HG03025 (cell line): Measurements from ENCODE around the gene C1orf146.
"Not testable (repeated sequence)": the region's sequence is repeated elsewhere in the genome, so short reads cannot be mapped to it uniquely, and the experiment has no call there.

Experiments used
- ATAC-seq: cut with Tn5 transposase; IDR thresholded peaks from one replicate; pipeline ENCODE4 v1.9.1; 2021; ENCODE audit warnings: mild to moderate bottlenecking, moderate library complexity; ENCODE audit not compliant: unreplicated experiment, low FRiP score

The C1orf146 gene, protein sequence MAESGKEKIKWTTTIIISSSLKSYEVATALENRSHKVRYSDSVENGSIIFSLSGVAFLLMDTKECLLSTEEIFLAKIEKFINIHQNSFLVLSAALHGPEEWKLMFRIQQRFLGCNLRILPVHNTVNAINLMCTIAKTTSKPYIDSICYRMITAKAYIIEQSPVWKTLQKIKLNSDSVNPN

DNA sequence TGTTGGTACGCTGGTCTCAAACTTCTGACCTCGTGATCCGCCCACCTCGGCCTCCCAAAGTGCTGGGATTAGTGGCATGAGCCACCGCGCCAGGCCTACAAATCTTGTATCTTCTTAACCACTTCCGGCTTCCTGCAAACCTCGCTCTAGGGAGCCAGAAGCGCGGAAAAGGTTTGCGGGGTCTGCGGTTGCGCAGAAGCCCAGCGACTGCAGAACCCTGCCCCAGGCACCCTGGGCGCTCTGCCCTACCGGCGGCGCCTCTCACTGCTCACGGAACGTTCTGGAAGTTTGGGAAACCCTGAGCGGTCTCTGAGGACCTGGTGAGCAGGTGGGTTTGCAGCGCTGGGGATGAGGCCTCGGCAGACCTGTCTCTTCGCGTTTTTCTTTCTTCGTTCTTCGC is at the start of gene C1orf146:
TSS of gene C1orf146 (plus strand) at position 195 of the 400 bp plus-strand sequence. CDS start 13,506 bp downstream, outside the sequence.
- ATAC-seq, result no peak

GRCh38 chr1:92168657-92169056 is 49.1 kb upstream of the C1orf146 start:
- no peak for ATAC-seq

DNA sequence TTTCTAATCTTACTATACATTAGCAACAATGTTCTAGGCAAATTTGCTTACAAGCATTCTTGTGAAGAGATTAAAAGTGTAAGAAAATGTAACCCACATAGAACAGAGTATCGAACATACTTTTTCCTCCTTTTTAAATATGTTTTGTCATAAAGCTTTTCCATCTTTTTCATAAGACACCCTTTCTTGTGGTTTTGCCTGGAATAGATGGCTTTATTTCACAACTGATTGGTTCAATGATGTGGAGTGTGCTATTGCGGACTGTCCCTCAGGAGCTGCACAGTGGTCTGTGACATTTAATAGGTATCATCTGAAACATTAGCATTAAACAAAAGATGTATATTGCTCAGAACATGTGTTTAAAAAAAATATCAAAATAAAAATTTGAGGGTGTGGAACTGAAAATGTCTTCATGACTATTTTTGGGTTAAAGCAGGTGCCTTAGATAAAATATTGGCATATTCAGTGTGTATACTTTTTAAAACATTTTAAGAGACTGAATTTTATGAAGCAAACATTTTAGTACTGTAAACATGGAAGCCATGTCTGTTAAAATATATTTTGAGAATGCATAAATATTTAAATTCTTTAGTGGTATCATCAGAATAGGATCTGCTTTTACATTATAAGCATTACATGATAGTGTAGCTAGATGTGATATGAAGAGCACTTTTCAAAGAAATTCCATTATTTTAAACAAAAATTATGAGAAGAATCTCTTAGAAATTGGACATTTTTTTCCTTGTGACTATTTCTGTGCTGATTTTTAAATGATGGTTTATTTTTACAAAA is 48.3 kb upstream of the C1orf146 start:
- ATAC-seq, result no peak

DNA sequence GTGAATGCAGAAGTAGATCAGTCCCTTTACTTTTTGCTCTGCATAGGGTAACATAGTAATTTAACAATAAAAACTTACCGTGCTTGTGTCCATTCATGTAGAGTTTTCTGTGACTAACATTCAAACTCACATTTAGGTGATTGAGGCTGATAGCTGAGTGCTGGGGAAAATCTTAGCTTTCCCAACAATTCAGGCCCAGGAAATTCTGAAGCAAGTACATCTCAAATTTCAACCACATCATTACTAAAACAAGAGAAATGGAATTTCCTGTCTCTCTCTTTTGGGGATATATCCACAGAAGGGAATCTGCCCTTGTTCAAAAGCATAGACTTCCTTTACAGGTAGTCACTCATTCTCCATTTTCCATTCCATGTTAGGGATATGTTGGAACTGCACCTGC is 33.1 kb upstream of the C1orf146 start:
- no peak for ATAC-seq

GRCh38 chr1:92186081-92186480 is 31.6 kb upstream of the C1orf146 start:
- ATAC-seq, result no peak

DNA sequence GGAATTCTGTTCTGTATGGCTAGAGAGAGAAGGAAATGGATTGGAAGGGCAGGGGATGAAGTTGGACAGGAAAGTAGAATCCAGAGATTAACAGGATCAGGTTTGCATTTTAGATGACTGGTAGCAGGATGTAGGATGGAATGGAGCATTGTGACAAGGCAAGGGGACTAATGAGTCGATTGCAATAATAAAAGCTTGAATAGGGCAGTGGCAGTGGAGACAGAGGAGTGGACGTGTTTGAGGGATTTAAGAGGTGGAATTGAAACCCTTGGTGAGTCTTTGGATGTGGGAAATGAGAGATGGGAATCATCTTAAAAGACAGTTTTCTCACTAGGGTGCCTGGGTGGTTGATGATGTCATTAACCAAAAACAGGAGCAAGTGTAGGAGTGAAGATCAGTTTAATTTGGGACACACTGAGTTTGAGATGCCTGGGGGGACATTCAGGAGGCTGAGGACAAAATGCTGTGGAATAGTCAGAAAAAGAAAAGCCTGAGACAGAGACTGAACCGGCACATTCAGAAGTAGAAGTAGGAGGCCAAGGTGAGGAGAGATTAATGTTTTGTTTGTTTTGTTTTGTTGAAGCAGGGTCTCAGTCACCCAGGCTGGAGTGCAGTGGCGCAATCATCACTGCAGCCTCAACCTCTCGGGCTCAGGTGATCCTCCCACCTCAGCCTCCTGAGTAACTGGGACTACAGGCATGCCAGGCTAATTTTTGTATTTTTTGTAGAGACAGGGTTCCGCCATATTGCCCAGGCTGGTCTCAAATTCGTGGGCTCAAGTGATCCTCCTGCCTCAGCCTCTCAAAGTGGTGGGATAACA is 29.1 kb upstream of the C1orf146 start:
- ATAC-seq, result no peak

DNA sequence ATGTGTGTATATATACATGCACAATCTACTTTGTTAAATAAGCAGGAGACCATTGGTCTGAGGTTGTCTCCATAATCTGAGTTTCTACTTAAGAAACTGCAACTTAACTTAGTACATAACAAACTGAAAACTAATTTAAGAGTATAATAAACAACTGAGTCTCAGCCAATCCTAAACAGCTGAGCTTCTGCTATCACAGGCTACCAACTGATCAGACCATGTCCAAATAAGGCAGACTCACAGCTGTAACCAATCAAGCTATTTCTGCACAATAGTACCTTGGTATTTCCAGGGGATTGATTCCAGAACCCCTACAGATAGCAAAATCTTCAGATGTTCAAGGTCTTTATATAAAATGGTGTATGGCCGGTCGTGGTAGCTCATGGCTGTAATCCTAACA is 26.0 kb upstream of the C1orf146 start:
- no peak for ATAC-seq

- no peak for ATAC-seq
Observed at GRCh38 chr1:92192246-92192645, 25.5 kb upstream of the C1orf146 start.

DNA sequence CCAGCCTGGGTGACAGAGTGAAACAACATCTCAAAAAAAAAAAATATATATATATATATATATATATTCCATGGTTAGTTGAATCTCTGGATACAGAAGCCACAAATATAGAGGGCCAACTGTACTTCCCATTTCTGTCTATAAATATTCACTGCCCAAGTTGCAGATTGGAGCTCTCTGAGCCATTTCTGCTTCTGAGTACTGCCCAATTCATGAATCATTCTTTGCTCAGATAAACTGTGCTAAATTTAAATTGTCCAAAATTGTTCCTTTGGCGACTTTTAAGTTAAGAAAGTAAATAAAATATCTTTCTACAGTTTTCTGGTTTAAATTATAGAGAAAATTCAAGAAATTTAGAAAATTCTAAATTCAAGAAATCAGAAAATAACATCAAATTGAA is 23.2 kb upstream of the C1orf146 start:
- ATAC-seq, result no peak

- ATAC-seq, result no peak
Observed at GRCh38 chr1:92201973-92202372, 15.7 kb upstream of the C1orf146 start.

GRCh38 chr1:92203105-92203504 is 14.6 kb upstream of the C1orf146 start:
- no peak for ATAC-seq

GRCh38 chr1:92210701-92211100 is 7.0 kb upstream of the C1orf146 start:
- ATAC-seq, result no peak

DNA sequence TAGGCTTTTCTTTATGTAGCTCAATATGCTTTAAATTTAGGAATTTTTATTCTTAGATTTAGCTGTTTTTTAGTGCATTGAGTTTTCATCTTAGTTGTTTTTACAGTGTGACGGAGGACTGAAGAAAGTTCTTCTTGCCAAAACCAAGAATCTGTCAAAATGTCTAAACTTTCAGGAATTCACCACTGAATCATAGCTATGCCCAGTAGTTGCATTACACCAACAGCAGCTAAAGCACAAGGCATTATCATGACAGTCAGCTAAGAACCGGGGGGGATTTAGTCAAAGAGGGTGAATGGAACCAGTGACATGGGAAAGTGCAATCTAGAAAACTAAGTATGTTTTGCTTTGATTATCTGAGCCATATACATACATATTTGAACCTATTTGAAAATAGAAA is 6.5 kb upstream of the C1orf146 start:
- ATAC-seq, result no peak

DNA sequence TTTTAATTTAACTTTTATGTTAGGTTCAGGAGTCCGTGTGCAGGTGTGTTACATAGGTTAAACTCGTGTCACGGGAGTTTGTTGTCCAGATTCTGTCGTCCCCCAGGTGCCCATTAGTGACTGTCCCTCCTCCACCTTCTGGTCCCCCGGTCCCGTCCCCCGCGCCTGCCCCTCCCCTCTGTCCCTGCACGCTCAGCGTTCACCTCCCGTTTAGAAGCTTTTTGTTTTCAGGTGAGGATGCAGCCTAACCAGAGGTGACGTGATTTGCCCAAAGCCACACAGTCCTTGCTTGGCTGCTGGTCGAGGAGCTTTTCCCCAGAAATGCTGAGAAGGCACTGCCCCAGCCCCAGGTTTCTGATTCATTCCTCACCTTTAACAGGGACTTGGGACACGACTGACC is 844 bp downstream of the C1orf146 start:
- ATAC-seq, result no peak

- ATAC-seq, result no peak
Observed at GRCh38 chr1:92219028-92219427, 1.3 kb downstream of the C1orf146 start.

DNA sequence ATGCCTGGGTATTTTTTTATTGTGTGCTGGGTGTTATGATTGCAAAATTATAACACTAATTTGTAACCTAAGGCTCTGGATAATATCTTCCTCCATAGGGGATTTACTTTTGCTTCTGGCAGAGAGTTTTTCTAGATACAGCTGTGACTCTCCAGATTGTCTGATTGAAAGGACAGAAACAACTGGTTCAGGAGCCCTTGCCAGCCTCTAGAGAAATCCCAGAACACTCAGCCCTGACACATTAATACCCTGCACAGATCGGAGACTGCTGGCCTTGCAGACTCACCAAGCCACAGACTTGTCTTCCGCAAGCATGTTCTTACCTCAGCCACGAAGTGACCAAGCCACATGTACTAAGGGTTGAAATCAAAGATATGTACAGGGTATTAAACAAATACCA is 10.7 kb downstream of the C1orf146 start:
- ATAC-seq, result no peak

DNA sequence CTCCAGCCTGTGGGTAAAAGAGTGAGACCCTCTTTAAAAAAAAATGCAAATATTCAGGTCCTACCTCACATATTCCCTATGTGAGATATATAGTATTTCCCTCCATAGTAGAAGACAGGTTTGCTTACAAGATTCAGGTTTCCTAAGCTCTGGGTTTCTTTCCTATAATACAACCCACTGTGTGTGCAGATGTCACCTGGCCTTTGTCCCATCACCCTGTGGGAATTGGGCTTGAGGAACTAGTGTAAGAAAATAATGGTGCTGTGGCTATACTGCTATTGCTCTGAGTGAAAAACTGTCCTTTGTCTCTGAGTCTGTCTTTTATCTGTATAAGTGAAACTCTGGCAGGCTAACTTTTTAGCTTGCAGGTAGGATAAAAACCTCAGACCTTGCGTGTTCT is 13.0 kb downstream of the C1orf146 start:
- no peak for ATAC-seq

GRCh38 chr1:92240034-92240433 is 22.3 kb downstream of the C1orf146 start:
- ATAC-seq, result no peak

GRCh38 chr1:92244376-92244775 is 26.7 kb downstream of the C1orf146 start:
- ATAC-seq, result no peak

GRCh38 chr1:92254714-92255113 is 37.0 kb downstream of the C1orf146 start:
- ATAC-seq, result not testable (repeated sequence)

DNA sequence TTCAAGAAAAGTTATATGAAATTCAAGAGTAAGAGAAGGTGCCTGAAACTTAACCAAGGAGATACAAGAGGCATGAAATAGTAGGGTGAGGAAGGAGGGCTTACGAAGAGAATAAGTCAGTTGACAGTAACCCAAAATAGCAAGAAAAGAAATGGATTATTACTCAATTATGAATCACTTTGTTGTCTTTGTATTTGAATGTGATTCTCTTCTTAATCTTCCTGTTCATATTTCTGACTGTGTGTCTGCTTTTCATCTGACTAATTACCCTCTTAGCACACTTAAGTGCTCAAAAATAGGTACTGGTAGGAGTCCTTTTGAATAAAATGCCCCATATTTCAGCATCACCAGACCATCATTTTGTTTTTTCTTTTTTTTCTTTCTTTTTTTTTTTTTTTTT is 41.6 kb downstream of the C1orf146 start:
- ATAC-seq, result no peak
